ENCODE measurements around the gene KLC3.

GRCh38 chr19:45320997-45321775, 19.4 kb upstream of the KLC3 start:
- TF ChIP-seq CTCF (conservative IDR thresholded peaks at IDR 0.05 in 1 of 2, IDR thresholded peaks at IDR 0.05 in 1 of 2; ENCODE audit: low read depth in 1 of 2, low read length in 2 of 2) (no peak), EZH2 (IDR thresholded peaks at IDR 0.05; ENCODE audit: low read length, missing control alignments) (no peak)
